HG03354 (cell line): ENCODE data around the gene NAA16.
"Not testable (repeated sequence)": the region's sequence is repeated elsewhere in the genome, so short reads cannot be mapped to it uniquely, and the experiment has no call there.

Source experiments
- ATAC-seq: cut with Tn5 transposase; IDR thresholded peaks from one replicate; pipeline ENCODE4 v1.9.1; 2021; ENCODE audit warnings: mild to moderate bottlenecking; ENCODE audit not compliant: unreplicated experiment, poor library complexity, severe bottlenecking

Gene NAA16

DNA sequence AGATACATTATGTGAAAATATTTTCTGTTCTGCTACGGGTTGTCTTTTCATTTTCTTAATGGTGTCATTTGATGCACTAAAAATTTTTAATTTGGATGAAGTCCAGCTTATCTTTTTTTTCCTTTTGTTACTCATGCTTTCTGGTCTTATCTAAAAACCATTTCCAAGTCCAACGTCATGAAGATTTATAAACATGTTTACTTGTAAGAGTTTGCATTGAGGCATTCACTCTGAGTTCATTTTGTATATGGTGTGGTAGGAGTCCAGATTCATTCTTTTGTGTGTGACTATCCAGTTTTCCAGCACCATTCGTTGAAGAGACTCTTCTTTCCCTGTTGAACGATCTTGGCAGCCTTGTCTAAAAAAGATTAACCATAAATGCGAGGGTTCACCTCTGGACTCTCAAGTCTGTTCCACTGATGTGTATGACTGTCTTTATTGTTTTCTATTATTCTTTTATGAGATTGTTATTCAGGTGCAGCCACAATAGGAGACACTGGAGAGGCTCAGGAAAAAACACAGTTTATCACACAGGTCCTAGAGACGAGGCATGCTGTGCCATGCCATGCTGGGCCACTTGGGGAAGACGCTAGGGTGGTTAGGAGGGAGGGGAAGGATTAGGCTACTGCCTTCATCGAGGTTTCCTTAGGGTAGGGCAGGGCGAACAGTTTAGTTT, 35.0 kb downstream of the NAA16 start:
- no peak for ATAC-seq

DNA sequence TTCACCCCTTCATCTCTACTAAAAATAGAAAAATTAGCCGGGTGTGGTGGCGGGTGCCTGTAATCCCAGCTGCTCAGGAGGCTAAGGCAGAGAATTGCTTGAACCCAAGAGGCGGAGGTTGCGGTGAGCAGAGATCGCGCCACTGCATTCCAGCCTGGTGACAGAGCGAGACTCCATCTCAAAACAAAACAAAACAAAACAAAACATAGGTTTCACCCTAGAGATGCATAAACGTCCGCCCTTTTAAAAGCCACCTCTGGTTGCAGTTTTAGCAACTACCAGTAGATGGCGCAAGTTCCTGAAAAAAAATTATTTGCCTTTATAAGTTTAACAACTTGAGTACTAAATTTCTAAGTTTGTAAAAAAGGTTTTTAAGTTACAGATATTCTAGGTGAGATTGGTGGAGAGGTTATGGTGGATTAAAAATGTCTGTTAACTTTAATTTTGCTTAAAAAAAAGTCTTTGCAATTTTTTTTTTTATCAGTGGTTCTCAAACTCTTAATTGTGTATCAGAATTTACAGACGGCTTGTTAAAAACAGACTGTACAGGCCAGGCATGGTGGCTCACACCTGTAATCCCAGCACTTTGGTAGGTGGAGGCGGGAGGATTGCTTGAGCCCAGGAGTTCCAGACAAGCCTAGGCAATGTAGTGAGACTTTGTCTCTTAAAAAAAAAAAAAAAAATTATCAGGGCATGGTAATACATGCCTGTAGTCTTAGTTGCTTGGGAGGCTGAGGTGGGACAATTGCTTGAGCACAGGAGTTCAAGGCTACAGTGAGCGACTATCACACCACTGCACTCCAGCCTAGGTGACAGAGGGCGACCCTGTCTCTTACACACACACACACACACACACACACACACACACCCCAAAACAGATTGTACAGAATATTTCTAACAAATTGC, 42.1 kb downstream of the NAA16 start:
- peak; percentile 69 for ATAC-seq

DNA sequence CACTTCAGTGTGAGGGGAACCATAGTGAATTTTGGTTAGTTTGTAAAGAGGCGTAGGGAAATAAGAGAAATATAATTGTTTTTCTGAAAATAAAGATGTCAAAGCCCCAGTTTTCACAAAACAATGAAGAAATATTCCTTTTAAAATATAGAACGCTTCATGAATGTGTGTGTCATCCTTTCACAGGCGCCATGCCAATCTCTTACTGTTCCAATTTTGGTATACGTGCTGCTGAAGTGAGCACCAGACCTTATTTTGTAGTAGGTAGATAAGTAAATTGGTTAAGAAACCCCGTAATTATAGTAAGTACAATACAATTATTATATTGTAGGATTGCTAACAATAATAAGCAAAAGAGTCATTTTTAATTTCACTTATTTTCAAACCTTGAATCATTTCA, 43.3 kb downstream of the NAA16 start:
- no peak for ATAC-seq

DNA sequence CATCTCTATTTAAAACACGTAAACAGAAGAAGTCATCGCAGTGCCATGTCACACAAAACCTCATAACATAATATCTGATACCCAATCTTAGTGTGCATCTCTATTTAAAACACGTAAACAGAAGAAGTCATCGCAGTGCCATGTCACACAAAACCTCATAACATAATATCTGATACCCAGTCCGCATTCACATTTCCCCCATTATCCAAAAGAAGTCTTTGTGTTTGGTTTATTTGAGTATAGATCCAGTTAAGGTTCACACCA, 45.2 kb downstream of the NAA16 start:
- not testable (repeated sequence) for ATAC-seq

DNA sequence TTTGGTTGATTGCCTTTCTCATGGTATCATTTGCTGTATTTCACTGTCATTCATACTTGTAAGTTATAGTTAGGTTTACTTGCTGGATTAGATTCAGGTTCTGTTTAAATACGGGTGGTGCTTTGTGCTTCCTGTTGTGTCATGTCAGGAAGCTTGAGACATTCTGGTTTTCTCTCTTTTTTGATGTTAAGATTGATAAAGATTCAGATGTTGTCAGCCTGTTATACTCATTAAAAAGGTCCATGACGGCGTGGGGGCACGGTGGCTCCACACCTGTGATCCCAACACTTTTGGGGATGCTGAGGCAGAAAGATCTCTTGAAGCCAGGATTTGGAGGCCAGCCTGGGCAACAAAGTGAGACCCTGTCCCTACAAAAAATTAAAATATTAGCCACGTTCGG, 45.7 kb downstream of the NAA16 start:
- ATAC-seq: no peak

DNA sequence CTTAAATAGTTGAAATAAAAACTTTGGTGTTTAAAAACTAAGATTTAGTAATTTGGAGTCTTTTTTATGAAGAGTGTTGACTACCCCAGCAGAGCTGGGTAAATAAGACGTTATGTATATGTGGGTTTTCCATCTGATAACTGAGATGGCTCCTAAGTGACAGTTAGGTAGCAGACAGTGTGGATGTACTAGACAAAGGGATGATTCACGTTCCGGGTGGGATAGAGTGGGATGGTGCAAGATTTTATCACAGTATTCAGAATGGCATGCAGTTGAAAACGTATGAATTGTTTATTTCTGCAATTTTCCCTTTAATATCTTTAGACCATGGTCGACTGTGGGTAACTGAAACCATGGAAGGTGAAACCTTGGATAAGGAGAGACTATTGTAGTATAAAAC, 50.4 kb downstream of the NAA16 start:
- no peak for ATAC-seq

DNA sequence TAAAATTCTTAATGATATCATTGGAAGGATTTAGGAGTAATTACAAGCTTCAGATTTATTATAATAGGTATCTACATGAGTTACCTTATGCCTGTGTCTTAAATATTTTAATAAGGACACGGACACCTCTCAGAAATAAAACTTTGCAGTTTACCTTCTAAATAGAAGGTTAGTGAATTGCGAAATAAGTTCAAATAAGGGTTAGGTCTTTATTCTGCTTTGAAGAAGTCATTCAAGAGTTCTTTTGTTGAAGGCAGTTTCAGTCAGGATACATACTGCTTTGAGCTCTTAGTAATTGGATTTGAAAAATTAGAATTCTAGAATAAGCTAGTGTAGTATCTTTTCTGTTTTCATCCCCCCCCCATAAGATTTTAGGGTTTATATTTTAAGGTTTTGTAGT, 53.0 kb downstream of the NAA16 start:
- ATAC-seq: no peak

DNA sequence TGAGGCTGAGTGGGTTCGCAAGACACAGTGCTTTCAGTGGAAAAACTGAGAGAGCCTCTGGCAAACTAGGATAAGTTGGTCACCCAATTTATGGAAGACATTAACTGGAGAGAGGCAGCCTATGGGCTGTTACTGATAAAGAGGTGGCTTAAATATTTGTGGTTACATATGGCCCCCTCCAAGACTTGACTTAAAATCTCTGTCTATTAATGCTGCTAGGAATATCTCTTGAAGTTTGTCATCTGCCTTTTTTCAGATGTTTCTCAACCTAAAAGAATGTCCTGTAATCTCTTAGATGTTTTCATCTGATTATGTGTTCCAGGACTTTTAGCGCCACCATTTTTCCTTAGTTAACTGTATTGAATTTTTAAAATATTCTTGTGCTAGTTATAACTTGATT, 54.6 kb downstream of the NAA16 start:
- no peak for ATAC-seq

DNA sequence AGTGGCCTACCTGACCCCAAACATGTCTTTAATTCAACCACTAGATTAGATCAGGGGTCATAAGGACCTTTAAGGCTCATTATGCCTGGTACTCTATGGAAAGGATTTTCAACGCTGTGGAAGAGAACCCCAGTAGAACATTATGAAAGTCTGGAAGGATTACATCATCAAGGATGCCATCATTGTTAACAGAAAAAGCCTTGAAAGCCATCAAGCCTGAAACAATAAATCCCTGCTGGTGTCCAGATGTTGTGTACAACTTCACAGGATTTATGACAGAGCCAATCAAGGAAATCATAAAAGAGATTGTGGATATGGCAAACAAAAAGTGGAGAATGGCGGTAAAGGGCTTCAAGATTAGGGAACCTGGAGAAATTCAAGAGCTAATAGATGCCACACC, 59.7 kb downstream of the NAA16 start:
- ATAC-seq: no peak

DNA sequence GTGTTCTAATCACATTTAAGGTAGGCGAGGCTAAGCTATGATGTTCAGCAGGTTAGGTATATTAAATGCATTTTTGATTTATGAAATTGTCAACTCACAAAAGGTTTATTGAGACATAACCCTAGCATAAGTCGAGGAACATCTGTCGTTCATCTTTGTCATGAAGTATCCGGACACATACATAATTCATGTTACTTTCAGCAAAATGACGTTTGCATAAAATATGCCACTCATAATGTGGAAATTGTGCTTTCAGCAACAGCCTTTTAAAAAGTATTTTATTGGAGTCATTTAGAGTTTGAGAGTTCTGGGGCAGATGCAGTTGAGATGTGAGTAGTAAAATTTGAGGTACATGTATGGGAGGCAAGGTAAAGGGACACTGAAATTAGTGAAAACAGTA, 66.4 kb downstream of the NAA16 start:
- ATAC-seq: no peak

DNA sequence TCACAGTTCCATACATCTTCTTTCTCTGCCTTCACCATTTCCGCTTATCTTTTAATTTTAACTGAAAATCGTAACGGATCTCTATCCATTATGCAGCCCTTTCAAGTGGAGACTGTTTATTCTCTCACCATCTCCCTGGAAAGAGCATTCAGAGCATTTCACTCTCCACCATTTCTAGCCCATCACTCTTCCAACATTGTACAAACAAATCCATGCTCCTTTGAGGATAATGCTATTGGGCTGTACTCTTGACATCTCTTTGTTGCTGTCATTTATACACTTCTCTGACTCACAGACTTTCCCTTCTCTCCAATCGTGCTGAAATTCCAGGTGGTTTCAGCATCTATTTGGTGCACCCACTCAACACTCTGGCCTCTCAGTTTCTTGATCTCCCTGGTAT, 71.4 kb downstream of the NAA16 start:
- no peak for ATAC-seq

DNA sequence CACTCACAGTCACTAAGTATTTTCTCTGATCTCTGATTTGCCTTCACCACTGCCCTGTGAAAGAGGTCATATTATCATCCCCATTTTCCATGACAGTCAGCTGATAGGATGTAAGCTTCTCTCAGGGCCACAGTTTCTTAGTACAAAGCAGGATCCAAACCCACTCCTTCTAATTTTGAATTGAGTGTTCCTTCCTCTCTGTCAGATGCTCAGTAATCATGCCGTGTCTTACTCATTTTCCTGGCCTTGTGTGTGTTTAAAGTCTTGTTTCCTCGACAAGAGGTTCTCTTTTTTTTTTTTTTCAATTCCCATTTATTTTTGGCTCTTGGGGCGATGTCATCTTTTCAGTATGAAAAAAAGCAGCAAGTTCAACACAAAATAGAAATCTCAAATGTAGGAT, 72.3 kb downstream of the NAA16 start:
- ATAC-seq: no peak

DNA sequence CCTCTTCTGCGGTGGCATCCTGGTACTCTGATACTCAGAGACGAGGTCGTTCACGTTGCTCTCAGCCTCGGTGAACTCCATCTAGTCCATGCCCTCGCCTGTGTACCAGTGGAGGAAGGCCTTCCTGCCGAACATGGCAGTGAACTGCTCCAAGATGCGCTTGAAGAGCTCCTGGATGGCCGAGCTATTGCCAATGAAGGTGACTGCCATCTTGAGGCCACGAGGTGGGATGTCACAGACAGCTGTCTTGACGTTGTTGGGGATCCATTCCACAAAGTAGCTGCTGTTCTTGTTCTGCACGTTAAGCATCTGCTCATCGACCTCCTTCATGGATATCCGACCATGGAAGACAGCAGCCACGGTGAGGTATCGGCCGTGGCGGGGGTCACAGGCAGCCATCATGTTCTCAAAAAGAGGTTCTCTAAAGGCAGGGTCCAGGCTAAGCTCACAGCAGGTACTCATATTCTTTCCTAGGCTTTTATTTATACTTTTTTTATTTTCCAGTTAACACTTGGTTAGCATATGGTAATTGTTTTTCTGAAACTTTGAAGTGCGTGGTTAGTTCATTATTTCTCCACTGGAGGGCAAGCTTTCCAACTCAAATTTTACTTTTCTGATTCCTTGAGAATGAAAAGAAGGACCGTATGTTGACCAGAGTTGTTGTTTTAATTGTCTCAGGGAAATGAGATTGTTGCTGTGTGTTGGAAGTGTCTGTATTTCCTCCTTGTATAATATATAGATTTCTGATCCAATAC, 73.9 kb downstream of the NAA16 start:
- ATAC-seq: no peak

DNA sequence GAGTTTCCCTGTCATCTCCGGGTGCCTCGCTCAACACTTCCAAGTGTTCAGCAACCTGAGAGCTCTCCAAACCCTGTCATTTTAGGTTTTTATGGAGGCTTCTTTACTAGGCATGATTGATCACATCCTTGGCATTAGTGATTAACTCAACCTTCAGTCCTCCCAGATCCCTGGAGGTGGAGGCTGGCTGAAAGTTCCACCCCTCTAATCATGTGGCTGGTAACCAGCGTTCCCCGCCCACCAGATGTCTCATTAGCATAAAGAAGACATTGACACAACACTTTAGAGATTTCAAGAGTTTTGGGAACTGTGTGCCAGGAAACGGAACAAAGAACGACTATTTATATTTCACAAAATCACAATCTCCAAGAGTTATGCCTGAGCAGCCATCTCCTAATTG, 75.1 kb downstream of the NAA16 start:
- ATAC-seq: no peak

DNA sequence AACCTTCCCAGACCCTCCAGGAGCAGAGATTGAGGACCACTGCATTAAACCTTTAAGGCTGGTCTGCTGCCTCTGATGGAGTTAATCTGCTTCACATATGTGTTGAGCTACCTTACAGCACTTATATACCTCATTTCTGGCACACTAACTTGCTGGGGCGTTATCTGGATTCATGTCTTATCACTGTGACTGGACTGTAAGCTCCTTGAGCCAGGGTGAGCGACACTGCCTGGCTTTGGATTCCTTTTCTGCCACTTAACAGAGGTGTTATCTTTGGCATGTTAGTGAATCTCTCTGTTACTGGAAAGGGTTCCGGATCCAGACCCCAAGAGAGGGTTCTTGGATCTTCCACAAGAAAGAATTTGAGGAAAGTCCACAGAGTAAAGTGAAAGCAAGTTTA, 76.5 kb downstream of the NAA16 start:
- no peak for ATAC-seq

DNA sequence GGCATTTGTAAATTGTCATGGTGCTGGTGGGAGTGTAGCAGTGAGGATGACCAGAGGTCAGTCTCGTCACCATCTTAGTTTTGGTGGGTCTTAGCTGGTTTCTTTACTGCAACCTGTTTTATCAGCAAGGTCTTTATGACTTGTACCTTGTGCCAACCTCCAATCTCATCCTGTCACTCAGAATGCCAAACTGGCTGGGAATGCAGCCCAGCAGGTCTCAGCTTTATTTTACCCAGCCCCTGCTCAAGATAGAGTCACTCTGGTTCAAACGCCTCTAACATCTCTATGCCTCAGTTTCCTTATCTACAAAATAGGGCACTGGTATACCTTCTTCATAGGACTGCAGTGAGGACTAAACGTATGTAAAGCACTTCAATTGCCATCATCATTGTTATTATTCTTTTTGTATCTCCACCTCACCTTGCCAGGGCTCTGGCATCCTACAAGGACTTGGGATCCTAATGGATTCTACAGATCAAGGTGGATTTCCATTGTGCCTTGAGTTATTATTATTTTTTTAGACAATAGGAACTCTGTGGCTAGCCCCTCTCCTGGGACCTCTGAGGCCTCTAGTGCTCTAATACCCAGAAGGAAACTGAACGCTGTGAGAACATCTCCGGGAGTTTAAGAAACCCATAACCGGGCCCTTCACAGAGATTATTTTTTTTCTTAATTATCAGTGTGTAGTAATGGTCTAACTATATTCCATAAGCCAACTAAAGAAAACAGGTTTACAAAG, 77.2 kb downstream of the NAA16 start:
- ATAC-seq: no peak

DNA sequence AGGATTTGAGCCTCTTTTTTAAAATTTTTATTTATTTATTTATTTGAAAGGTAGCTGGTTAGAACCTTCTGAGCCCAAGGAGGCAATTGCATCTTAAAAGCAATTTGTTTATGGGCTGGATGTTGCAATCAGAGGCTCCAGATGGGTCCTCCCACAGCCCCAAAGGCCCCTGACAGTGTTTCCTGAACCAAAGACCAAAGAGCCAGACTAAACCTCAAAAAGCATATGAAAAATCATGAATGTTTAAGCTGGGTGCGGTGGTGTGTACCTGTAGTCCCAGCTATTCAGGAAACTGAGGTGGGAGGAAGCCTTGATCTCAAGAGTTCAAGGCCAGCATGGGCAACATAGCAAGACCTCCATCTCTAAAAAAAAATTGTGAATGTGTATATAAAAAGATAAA, 78.5 kb downstream of the NAA16 start:
- ATAC-seq: no peak

DNA sequence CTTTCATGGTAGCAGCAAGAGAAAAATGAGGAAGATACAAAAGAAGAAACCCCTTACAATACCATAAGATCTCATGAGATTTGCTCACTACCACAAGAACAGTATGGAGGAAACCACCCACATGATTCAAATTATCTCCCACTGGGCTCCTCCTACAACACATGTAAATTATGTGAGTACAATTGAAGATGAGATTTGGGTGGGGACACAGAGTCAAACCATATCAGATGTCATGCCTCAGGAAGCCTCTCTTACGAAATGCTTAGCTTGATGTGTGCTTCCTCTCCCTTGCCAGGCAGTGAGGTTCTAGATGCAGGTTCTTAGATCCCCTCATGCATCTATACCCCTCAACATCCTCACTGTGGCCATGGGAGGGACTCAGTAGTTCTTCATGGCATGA, 83.1 kb downstream of the NAA16 start:
- no peak for ATAC-seq

DNA sequence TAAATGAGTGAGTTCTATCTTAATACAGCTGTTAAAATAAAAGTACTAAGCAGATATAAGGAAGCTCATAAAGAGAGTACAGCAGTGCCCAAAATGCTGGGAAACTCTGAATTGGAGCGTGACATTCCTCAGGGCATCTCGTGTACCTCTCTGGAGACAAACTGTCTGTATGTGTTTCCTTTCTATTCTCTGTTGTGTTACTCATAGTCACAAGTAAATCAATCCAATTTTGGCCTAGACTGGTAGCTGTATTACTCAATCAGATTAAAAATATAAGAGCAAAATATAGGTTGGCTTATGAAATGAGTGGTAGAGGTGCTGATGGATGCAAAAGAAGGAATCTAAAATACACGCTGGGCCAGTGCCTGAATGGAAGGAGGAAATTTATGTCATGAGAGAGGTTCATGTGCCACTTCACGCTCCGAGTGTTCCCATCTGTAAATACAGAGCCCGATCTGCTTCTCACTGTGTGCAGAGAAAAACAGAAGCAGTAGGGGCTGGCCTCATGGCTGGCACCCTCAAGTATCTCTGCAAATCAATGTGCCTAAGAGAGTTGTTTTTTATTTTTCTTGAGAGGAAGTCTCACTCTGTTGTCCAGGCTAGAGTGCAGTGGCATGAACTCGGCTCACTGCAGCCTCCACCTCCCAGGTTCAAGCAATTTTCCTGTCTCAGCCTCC, 87.6 kb downstream of the NAA16 start:
- ATAC-seq: no peak

DNA sequence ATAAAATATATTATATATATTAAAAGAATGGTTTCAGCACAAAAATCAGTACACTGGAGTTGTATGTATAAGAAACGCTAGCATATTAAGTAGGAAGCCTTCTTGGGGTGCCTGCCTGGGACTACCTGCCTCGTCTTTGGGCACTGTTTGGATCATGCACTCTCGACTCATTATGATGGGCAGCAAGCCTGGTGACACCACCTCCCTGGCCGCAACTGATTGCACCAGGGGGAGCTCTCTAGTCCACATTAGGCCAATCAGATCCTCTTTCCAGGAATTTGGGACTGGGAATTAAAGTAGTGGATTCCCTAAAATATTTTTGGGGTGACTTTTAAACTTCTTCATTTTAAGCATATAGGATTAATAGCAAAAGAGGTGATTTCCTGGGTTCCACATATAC, 90.3 kb downstream of the NAA16 start:
- ATAC-seq: no peak
